ENCODE results near the gene MAGT1.

Gene MAGT1

GRCh38 chrX:77785486-77786364 is 109.5 kb downstream of the MAGT1 start, which contains the start of gene ATRX:
ATRX (minus strand) TSS chrX:77786216; CDS start chrX:77786001, 215 bp downstream.
- peak; percentile 72 for DNase-seq
- H3K9me3 ChIP-seq (ENCODE audit: severe bottlenecking), result peaks cover 3% of the 10 kb centered on the region
- H3K36me3 ChIP-seq, result peaks cover 8% of the 10 kb centered on the region
- TF ChIP-seq CTCF (IDR thresholded peaks at IDR 0.05; ENCODE audit: low read depth, low read length), result no peak
- H3K27ac ChIP-seq, result peak within 1 kb of the TSS; percentile 98
- H3K4me3 ChIP-seq (ENCODE audit: low read depth, low read length), result peak within 1 kb of the TSS; percentile 80
- H3K27me3 ChIP-seq (ENCODE audit: insufficient read depth, low read depth, severe bottlenecking), result peaks cover 4% of the 10 kb centered on the region

- Histone ChIP-seq H3K27ac (no peak overlapping the region), H3K27me3 (ENCODE audit: insufficient read depth, low read depth, severe bottlenecking) (peaks cover under 1% of the 10 kb centered on the region), H3K9me3 (ENCODE audit: severe bottlenecking) (no peaks in the 10 kb centered on the region), H3K4me3 (ENCODE audit: low read depth, low read length) (no peak overlapping the region), H3K36me3 (peaks cover 5% of the 10 kb centered on the region; the same call in 1 of the 2 replicates)
- no peak for DNase-seq
- TF ChIP-seq CTCF (IDR thresholded peaks at IDR 0.05; ENCODE audit: low read depth, low read length), result no peak
Measured at GRCh38 chrX:77779695-77780094, 115.5 kb downstream of the MAGT1 start.

- Histone ChIP-seq H3K27me3 (ENCODE audit: insufficient read depth, low read depth, severe bottlenecking) (no peaks in the 10 kb centered on the region), H3K9me3 (ENCODE audit: severe bottlenecking) (no peaks in the 10 kb centered on the region), H3K27ac (no peak overlapping the region), H3K4me3 (ENCODE audit: low read depth, low read length) (no peak overlapping the region), H3K36me3 (no peaks in the 10 kb centered on the region)
- no peak for DNase-seq
- TF ChIP-seq CTCF (IDR thresholded peaks at IDR 0.05; ENCODE audit: low read depth, low read length), result no peak
Measured at GRCh38 chrX:77776659-77777058, 118.6 kb downstream of the MAGT1 start.

Data from WERI-Rb-1 (cell line).